Hepatocyte (in vitro differentiated cells): ENCODE results near the gene TMEM213.

Experiments used
- EZH2phosphoT487 ChIP-seq: fragments of 200-600 bp; sonication (generic); IDR thresholded peaks from one replicate; pipeline ENCODE4 v1.6.1; 2018; ENCODE audit warnings: antibody characterized with exemption, mild to moderate bottlenecking, low read depth, moderate library complexity; ENCODE audit not compliant: unreplicated experiment, severe bottlenecking
- TF ChIP-seq, protein P1 (sequence below): fragments of 200-600 bp; sonication (generic); IDR thresholded peaks from 2 replicates; pipeline ENCODE4 v1.5.1; 2016; ENCODE audit warnings: antibody characterized with exemption, mild to moderate bottlenecking; ENCODE audit not compliant: poor library complexity

GRCh38 chr7:138828302-138828701, 30.5 kb downstream of the TMEM213 start:
- TF ChIP-seq, protein P1, sequence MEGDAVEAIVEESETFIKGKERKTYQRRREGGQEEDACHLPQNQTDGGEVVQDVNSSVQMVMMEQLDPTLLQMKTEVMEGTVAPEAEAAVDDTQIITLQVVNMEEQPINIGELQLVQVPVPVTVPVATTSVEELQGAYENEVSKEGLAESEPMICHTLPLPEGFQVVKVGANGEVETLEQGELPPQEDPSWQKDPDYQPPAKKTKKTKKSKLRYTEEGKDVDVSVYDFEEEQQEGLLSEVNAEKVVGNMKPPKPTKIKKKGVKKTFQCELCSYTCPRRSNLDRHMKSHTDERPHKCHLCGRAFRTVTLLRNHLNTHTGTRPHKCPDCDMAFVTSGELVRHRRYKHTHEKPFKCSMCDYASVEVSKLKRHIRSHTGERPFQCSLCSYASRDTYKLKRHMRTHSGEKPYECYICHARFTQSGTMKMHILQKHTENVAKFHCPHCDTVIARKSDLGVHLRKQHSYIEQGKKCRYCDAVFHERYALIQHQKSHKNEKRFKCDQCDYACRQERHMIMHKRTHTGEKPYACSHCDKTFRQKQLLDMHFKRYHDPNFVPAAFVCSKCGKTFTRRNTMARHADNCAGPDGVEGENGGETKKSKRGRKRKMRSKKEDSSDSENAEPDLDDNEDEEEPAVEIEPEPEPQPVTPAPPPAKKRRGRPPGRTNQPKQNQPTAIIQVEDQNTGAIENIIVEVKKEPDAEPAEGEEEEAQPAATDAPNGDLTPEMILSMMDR = no peak
- TF ChIP-seq EZH2phosphoT487 = no peak
